HG03432 (cell line): ENCODE measurements around the gene ZKSCAN3.
"Not testable (repeated sequence)": the region's sequence is repeated elsewhere in the genome, so short reads cannot be mapped to it uniquely, and the experiment has no call there.

Experiments used
- ATAC-seq: cut with Tn5 transposase; IDR thresholded peaks from one replicate; pipeline ENCODE4 v1.9.1; 2021; ENCODE audit warnings: mild to moderate bottlenecking, moderate library complexity; ENCODE audit not compliant: unreplicated experiment

Gene ZKSCAN3

DNA sequence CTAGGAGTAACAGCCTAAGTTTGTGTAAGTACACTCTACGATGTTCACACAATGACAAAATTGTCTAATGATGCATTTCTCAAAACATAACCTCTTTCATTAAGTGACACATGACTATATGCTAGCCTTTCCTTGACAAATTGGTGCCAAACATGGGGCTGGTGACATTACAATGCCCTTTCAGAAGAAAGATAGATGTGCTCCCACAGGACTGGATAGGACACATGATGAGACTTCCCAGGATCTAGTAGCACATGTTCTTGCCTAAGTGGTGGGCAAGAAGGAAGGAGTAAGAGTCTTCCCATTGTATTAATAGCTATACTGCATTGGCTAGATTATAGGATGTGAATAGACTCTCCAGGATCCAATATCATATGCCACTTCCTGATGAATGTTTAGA lies 21.5 kb downstream of the ZKSCAN3 start:
- ATAC-seq: no peak

GRCh38 chr6:28371706-28372451 lies 22.1 kb downstream of the ZKSCAN3 start:
- ATAC-seq: peak; percentile 67

DNA sequence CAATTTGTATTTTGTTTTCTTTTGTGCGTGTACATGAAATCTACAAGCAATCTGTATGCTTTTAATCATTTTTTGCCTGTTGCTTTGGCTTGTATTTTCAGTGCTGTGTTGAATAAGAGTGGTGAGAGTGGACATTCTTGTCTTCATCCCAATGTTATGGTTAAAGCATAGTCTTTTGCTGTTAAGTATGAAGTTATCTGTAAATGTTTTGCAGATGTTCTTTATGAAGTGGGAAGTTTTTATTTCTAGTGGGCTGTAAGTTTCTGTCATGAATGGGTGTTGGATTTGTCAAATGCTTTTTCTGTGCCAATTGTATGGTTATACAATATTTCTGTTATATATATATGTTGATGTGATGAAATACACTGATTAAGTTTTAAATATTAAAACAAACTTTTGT lies 24.2 kb downstream of the ZKSCAN3 start:
- ATAC-seq: no peak

DNA sequence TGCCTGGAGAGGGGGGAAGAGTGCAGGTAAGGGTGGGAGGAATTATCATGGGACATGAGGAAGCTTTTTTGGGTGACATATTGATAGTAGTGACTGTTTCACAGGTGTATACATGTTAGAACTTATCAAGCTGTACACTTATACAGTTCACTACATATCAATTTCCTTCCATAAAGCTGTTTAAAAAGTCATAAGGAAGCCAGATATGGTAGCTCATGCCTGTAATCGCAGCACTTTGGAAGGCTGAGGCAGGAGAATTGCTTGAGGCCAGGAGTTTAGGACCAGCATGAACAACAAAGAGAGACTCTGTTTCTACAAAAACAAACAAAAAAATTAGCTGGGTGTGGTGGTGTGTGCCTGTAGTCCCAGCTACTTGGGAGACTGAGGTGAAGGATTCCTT lies 28.1 kb downstream of the ZKSCAN3 start:
- ATAC-seq: no peak

DNA sequence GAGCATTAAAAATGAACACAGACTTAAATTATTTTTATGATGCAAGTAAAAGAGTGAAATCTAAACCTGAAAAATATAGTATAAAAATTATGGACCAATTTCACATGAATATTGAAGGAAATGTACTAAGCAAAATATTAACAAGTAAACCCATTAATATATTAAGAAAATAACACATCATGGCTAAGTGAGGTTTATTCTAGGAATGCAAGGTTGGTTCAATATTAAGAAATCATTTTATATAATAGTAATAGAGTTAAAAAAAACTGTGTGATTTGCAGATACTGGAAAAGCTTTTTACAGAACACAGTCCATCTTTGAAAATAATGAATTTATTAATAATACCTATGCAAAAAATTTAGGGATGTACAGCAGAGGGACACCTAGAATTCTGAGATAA lies 28.9 kb downstream of the ZKSCAN3 start:
- no peak for ATAC-seq

GRCh38 chr6:28380381-28380780 lies 30.6 kb downstream of the ZKSCAN3 start:
- no peak for ATAC-seq

- ATAC-seq: peak; percentile 98
Observed at GRCh38 chr6:28383235-28384142, 33.7 kb downstream of the ZKSCAN3 start.

GRCh38 chr6:28384143-28384533 lies 34.4 kb downstream of the ZKSCAN3 start:
- no peak for ATAC-seq

DNA sequence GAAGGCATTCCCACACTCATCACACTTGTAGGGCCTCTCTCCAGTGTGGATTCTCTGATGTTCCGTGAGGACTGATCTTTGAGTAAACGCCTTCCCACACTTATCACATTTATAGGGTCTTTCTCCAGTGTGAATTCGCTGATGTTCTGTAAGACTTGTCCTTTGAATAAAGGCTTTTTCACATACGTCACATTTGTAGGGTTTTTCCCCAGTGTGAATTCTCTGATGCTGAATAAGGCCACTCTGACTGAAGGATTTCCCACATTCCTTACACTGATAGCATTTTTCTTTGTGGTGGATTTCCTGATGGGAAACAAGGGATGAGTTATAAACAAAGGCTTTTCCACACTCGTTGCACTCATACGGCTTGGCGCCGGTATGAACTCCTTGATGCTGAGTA lies 40.9 kb downstream of the ZKSCAN3 start:
- no peak for ATAC-seq

DNA sequence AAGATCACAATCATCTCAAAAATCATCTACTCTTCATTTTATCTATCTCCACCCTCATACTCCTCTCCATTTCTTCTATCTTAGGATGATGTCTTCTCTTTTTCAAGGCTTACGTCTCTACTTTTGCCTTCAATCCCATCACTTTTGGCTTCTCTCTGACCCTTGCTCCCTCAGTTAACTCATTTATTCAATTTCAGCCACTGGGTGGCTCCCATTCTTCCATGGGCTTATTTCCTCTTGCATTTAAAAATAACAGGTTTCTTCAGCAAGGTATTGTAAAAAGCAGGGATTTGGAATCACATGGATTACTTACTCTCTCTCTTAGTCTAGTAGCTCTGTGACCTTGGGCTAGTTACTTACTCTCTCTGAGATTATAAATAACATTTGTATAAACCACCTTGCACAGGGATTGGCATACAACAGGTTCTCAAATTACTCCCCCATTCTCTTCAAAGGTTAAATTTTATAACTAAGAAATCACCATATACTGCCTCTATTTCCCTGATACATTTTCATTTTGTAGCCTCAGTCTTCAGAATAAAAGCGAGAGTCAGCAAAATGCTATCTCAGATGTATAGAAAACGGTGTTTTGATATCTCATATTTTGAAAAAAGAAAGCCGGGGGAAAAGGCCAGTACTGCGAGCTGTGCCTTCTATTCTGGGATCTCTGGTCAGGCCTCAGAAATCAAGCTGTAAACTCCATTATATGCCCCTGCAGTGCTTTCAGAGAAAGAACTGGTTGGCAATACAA lies 44.3 kb downstream of the ZKSCAN3 start:
- no peak for ATAC-seq

DNA sequence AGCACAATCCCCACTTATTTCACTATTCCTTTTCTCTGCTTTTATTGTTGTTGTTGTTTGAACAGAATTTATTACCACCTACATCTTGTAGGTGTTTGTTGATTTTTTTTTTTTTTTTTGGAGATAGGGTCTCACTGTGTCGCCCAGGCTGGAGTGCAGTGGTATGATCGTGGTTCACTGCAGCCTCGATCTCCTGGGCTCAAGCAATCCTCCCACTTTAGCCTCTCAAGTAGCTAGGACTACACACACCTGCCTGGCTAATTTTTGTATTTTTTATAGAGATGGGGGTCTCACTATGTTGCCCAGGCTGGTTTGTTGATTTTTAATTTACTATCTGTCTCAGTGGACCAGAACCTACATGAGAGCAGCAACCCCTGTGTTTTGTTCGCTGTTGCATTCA lies 46.2 kb downstream of the ZKSCAN3 start:
- ATAC-seq: no peak

- ATAC-seq: peak; percentile 92
Observed at GRCh38 chr6:28399350-28400121, 49.8 kb downstream of the ZKSCAN3 start, which contains the start of gene ZSCAN12. TSS of gene ZSCAN12 (minus strand) at chr6:28399747. CDS start at chr6:28398405, 1,342 bp downstream.

GRCh38 chr6:28400122-28400451 lies 50.3 kb downstream of the ZKSCAN3 start:
- ATAC-seq: no peak

DNA sequence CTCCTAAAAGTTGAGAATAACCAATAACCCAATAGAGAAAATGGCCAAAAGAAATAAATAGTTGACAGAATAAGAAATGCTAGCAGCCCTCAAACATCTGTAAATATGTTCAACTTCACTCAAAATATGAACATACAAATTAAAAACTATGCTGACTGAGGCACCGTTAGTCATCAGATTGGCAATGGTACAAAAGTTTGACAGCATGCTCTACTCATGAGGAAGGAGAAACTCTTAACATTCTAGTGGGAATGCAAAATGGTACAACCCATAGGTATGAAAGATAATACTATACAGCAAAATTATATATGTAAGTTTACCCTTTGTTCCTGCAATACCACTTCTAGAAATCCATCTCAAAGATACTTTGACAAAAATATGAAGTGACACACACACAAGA lies 51.4 kb downstream of the ZKSCAN3 start:
- ATAC-seq: no peak

DNA sequence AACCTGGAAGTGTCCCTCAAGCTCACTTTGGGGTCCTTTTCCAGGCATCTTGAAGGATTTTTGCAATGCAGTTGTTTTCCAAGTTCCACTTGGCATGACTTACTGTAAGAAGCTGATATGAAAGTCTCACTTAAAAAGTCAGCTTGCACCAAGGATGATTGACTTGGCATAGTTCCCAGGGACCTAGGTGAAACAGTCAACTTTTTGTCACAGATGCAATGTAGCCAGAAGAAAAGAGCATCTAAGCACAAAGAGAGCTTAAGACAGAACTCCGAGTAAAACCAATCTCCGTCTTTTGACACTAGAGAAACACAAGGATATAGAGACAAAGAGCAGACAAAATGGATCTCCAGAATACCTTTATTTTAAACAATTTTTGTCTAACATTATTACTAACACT lies 52.5 kb downstream of the ZKSCAN3 start:
- no peak for ATAC-seq

GRCh38 chr6:28403923-28404322 lies 54.2 kb downstream of the ZKSCAN3 start:
- ATAC-seq: not testable (repeated sequence)

- ATAC-seq: no peak
Observed at GRCh38 chr6:28407401-28407800, 57.7 kb downstream of the ZKSCAN3 start.

DNA sequence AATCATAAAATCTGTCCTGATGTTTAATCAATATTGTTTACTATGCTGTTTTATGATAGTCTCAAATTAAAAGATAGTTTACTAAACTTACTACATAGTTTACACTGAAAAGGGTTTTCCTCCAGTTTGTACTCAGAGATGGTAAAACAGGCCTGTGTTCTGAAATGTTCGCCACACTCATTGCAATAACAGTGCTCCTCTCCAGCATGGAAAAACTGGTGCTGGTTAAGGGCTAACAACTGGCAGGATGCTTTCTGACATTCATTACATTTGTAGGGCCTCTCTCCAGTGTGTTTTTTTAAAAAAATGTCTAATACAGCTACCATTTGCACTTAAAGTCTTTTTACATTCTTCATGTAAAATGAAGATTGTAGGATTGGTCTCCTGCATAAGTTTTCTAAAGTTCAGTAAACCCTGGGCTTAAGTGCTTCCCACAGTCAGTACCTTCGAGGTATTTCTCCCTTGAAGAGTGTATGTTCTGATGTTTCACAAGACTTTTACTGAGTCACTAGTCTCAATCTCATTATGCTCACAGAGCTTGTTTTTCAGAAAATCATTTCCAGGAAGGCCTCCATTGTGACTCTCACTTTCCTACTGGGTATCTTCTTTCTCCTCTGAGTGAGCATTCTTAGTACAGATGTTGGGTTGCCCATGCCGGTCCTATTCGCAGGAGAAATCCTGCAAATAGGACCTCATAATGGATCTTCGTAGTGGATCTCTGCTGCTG lies 58.5 kb downstream of the ZKSCAN3 start:
- no peak for ATAC-seq

DNA sequence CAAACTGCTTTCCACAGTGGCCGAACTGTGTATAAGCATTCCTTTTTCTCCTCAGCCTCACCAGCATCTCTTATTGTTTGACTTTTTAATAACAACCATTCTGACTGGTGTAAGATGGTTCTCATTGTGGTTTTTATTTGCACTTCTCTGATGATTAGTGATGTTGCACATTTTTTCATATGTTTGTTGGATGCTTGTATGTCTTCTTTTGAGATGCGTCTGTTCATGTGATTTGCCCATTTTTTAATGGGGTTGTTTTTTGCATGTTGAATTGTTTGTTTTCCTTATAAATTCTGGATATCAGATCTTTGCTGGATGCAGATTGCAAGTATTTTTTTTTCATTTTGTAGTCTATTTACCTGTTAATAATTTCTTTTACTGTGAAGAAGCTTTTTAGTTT lies 61.0 kb downstream of the ZKSCAN3 start:
- ATAC-seq: no peak

GRCh38 chr6:28413681-28414080 lies 63.9 kb downstream of the ZKSCAN3 start:
- no peak for ATAC-seq
